ENCODE measurements around the gene FOXP1.
A peak's percentile ranks its signal among the peaks of the same experiment; 100 is the strongest.

DNA sequence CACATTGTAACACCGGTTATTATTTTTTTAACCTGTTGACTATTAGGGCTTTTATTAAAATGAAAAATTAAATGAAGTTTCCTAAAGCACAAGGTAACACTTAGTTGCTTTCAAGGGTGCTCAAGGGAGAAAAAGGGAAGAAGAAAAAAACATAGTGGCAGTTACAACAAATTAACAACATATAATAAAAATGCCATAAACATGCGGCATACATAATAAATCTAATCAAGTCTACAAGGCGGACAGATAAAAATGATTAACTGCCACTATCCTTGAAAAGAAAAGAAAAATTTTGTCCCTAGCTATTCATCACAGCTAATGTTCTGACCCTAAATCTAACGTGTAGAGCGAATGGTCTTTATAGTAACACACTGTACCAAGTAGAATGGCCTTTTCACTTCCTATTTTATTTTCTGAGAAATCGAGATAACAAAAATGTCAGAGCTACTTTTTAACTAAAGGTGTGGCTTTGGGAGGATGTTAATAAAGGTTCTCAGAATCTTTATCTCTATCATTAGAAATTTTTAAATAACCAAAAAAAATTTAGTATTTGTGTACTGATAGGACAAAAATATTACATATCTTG, 194.9 kb downstream of the FOXP1 start:
- TF ChIP-seq POLR2A (IDR thresholded peaks at IDR 0.05; ENCODE audit: low read depth, low read length) (no peak), POLR2AphosphoS5 (IDR thresholded peaks at IDR 0.05; ENCODE audit: low read depth, low read length) (no peak), SPI1 (IDR thresholded peaks at IDR 0.05; ENCODE audit: low read depth, low read length) (peak; percentile 66), TAF1 (IDR thresholded peaks at IDR 0.05; ENCODE audit: low read depth, low read length) (no peak), POU2F2 (IDR thresholded peaks at IDR 0.05; ENCODE audit: low read depth, low read length) (no peak), PAX5 (IDR thresholded peaks at IDR 0.05; ENCODE audit: insufficient read depth, low read length, severe bottlenecking) (no peak)
